ENCODE measurements around the gene ADGRE2. TPM values are rescaled to one million over a fixed set of nuclear protein-coding genes. Genes with fewer than 3 reads are reported as not detected.
"Not testable (repeated sequence)": the region's sequence is repeated elsewhere in the genome, so short reads cannot be mapped to it uniquely, and the experiment has no call there.

The ADGRE2 gene
- total and polyA plus RNA-seq, 7 experiments from 2014 or later: 0.07 to 66.6 (median 0.62) TPM

GRCh38 chr19:14767466-14767971 is 10.8 kb downstream of the ADGRE2 start:
- Mint-ChIP-seq H3K27ac (no peak overlapping the region), H3K36me3 (peaks cover 0 to 3% (median 0%) of the 10 kb centered on the region in 5 donors), H3K4me3 (no peak overlapping the region), H3K27me3 (peaks cover 0 to 63% (median 15%) of the 10 kb centered on the region in 5 donors), H3K4me1 (peaks cover 0 to 2% (median 0%) of the 10 kb centered on the region in 7 donors), H3K9me3 (peaks cover 0 to 5% (median 0%) of the 10 kb centered on the region in 11 donors)
- H3K4me3 ChIP-seq (ENCODE audit: low read length): no peak overlapping the region
- DNase-seq: no peak
- H3K27me3 ChIP-seq (ENCODE audit: control insufficient read depth in 2 of 2, insufficient read depth in 2 of 2, low read length in 2 of 2): no peaks in the 10 kb centered on the region
- ChIA-PET CTCF (no interaction called here), POLR2A (no interaction called here)
- no peak for ATAC-seq
- no peaks in the 10 kb centered on the region for H3K4me1 ChIP-seq (ENCODE audit: control insufficient read depth in 2 of 2, insufficient read depth in 2 of 2, low read length in 2 of 2)
- no peaks in the 10 kb centered on the region for H3K36me3 ChIP-seq (ENCODE audit: control insufficient read depth in 2 of 3, insufficient read depth in 3 of 3, low read length in 3 of 3)
- no peak overlapping the region for H3K27ac ChIP-seq (ENCODE audit: low read depth, low read length)
- no peaks in the 10 kb centered on the region for H3K9me3 ChIP-seq (ENCODE audit: control insufficient read depth in 2 of 3, low read length in 3 of 3)
- intact Hi-C loops (cut with micrococcal nuclease): no loop called here

GRCh38 chr19:14765841-14766240 is 12.5 kb downstream of the ADGRE2 start:
- H3K36me3 Mint-ChIP-seq; POLR2A ChIA-PET; H3K4me3 Mint-ChIP-seq; H3K9me3 ChIP-seq (ENCODE audit: control insufficient read depth in 2 of 3, low read length in 3 of 3); H3K4me3 ChIP-seq (ENCODE audit: low read length); H3K27ac ChIP-seq (ENCODE audit: low read depth, low read length); H3K27ac Mint-ChIP-seq; H3K27me3 ChIP-seq (ENCODE audit: control insufficient read depth in 2 of 2, insufficient read depth in 2 of 2, low read length in 2 of 2); H3K4me1 ChIP-seq (ENCODE audit: control insufficient read depth in 2 of 2, insufficient read depth in 2 of 2, low read length in 2 of 2); intact Hi-C loops (cut with micrococcal nuclease); H3K36me3 ChIP-seq (ENCODE audit: control insufficient read depth in 2 of 3, insufficient read depth in 3 of 3, low read length in 3 of 3); DNase-seq; H3K4me1 Mint-ChIP-seq; H3K9me3 Mint-ChIP-seq: not testable (repeated sequence)
- ATAC-seq: peak; percentile 64
- CTCF ChIA-PET: interaction anchor here (0.5 kb wide), 1 partner anchor 404 kb away, joined by 4 read pairs; no protein-coding TSS in a partner anchor
- H3K27me3 Mint-ChIP-seq: peaks cover 0 to 67% (median 22%) of the 10 kb centered on the region in 5 donors

GRCh38 chr19:14765403-14765802 is 13.0 kb downstream of the ADGRE2 start:
- H3K9me3 ChIP-seq (ENCODE audit: control insufficient read depth in 2 of 3, low read length in 3 of 3); H3K4me1 ChIP-seq (ENCODE audit: control insufficient read depth in 2 of 2, insufficient read depth in 2 of 2, low read length in 2 of 2); H3K4me3 Mint-ChIP-seq; DNase-seq; H3K36me3 Mint-ChIP-seq; H3K4me1 Mint-ChIP-seq; H3K27ac Mint-ChIP-seq; H3K4me3 ChIP-seq (ENCODE audit: low read length); POLR2A ChIA-PET; H3K27ac ChIP-seq (ENCODE audit: low read depth, low read length); H3K27me3 ChIP-seq (ENCODE audit: control insufficient read depth in 2 of 2, insufficient read depth in 2 of 2, low read length in 2 of 2); intact Hi-C loops (cut with micrococcal nuclease); H3K9me3 Mint-ChIP-seq; H3K36me3 ChIP-seq (ENCODE audit: control insufficient read depth in 2 of 3, insufficient read depth in 3 of 3, low read length in 3 of 3): not testable (repeated sequence)
- CTCF ChIA-PET: interaction anchor here (0.5 kb wide), 1 partner anchor 404 kb away, joined by 4 read pairs; no protein-coding TSS in a partner anchor
- peaks cover 0 to 67% (median 26%) of the 10 kb centered on the region in 5 donors for H3K27me3 Mint-ChIP-seq
- ATAC-seq: peak; percentile 66

GRCh38 chr19:14764401-14764800 is 14.0 kb downstream of the ADGRE2 start:
- H3K36me3 ChIP-seq (ENCODE audit: control insufficient read depth in 2 of 3, insufficient read depth in 3 of 3, low read length in 3 of 3): no peaks in the 10 kb centered on the region
- H3K27me3 ChIP-seq (ENCODE audit: control insufficient read depth in 2 of 2, insufficient read depth in 2 of 2, low read length in 2 of 2): no peaks in the 10 kb centered on the region
- H3K4me1 ChIP-seq (ENCODE audit: control insufficient read depth in 2 of 2, insufficient read depth in 2 of 2, low read length in 2 of 2): no peaks in the 10 kb centered on the region
- H3K4me3 ChIP-seq (ENCODE audit: low read length): no peak overlapping the region
- H3K9me3 ChIP-seq (ENCODE audit: control insufficient read depth in 2 of 3, low read length in 3 of 3): no peaks in the 10 kb centered on the region
- POLR2A ChIA-PET: no interaction called here
- Mint-ChIP-seq H3K27ac (no peak overlapping the region), H3K4me1 (no peaks in the 10 kb centered on the region), H3K9me3 (peaks cover 0 to 12% (median 4%) of the 10 kb centered on the region in 11 donors), H3K27me3 (peaks cover 0 to 57% (median 28%) of the 10 kb centered on the region in 5 donors), H3K4me3 (no peak overlapping the region), H3K36me3 (peaks cover 0 to 3% (median 0%) of the 10 kb centered on the region in 5 donors)
- H3K27ac ChIP-seq (ENCODE audit: low read depth, low read length): no peak overlapping the region
- DNase-seq (no peak), ATAC-seq (no peak)
- intact Hi-C loops (cut with micrococcal nuclease): no loop called here
- CTCF ChIA-PET: no interaction called here

- no peaks in the 10 kb centered on the region for H3K27me3 ChIP-seq (ENCODE audit: control insufficient read depth in 2 of 2, insufficient read depth in 2 of 2, low read length in 2 of 2)
- CTCF ChIA-PET: no interaction called here
- Mint-ChIP-seq H3K4me1 (no peaks in the 10 kb centered on the region), H3K36me3 (peaks cover 0 to 3% (median 0%) of the 10 kb centered on the region in 5 donors), H3K9me3 (peaks cover 0 to 12% (median 4%) of the 10 kb centered on the region in 11 donors), H3K27me3 (peaks cover 0 to 50% (median 23%) of the 10 kb centered on the region in 5 donors), H3K4me3 (no peak overlapping the region), H3K27ac (peak overlapping the region in 1 of 9 donors; percentile 65)
- POLR2A ChIA-PET: no interaction called here
- H3K4me1 ChIP-seq (ENCODE audit: control insufficient read depth in 2 of 2, insufficient read depth in 2 of 2, low read length in 2 of 2): no peaks in the 10 kb centered on the region
- H3K36me3 ChIP-seq (ENCODE audit: control insufficient read depth in 2 of 3, insufficient read depth in 3 of 3, low read length in 3 of 3): no peaks in the 10 kb centered on the region
- no peak overlapping the region for H3K27ac ChIP-seq (ENCODE audit: low read depth, low read length)
- intact Hi-C loops (cut with micrococcal nuclease): no loop called here
- H3K4me3 ChIP-seq (ENCODE audit: low read length): no peak overlapping the region
- no peaks in the 10 kb centered on the region for H3K9me3 ChIP-seq (ENCODE audit: control insufficient read depth in 2 of 3, low read length in 3 of 3)
- DNase-seq: no peak
- ATAC-seq: no peak
Measured at GRCh38 chr19:14763497-14764145, 14.7 kb downstream of the ADGRE2 start.

- no peak for DNase-seq
- POLR2A ChIA-PET: interaction anchor here (0.5 kb wide), 1 partner anchor 23 kb away, joined by 3 read pairs; no protein-coding TSS in a partner anchor
- Histone ChIP-seq H3K4me3 (ENCODE audit: low read length) (no peak overlapping the region), H3K27ac (ENCODE audit: low read depth, low read length) (no peak overlapping the region), H3K4me1 (ENCODE audit: control insufficient read depth in 2 of 2, insufficient read depth in 2 of 2, low read length in 2 of 2) (no peaks in the 10 kb centered on the region), H3K36me3 (ENCODE audit: control insufficient read depth in 2 of 3, insufficient read depth in 3 of 3, low read length in 3 of 3) (no peaks in the 10 kb centered on the region), H3K9me3 (ENCODE audit: control insufficient read depth in 2 of 3, low read length in 3 of 3) (no peaks in the 10 kb centered on the region), H3K27me3 (ENCODE audit: control insufficient read depth in 2 of 2, insufficient read depth in 2 of 2, low read length in 2 of 2) (no peaks in the 10 kb centered on the region)
- Mint-ChIP-seq H3K36me3 (peaks cover 0 to 3% (median 0%) of the 10 kb centered on the region in 5 donors), H3K4me1 (no peaks in the 10 kb centered on the region), H3K27me3 (peaks cover 0 to 37% (median 22%) of the 10 kb centered on the region in 5 donors), H3K27ac (no peak overlapping the region), H3K4me3 (no peak overlapping the region), H3K9me3 (peaks cover 0 to 12% (median 4%) of the 10 kb centered on the region in 11 donors)
- CTCF ChIA-PET: interaction anchor here (0.7 kb wide), 1 partner anchor 129 kb away, joined by 3 read pairs; no protein-coding TSS in a partner anchor
- ATAC-seq: no peak
- intact Hi-C loops (cut with micrococcal nuclease): no loop called here
Measured at GRCh38 chr19:14762111-14762510, 16.2 kb downstream of the ADGRE2 start.

- ChIA-PET CTCF (interaction anchor here (0.7 kb wide), 1 partner anchor 130 kb away, joined by 3 read pairs; no protein-coding TSS in a partner anchor), POLR2A (no interaction called here)
- peaks cover 0 to 37% (median 22%) of the 10 kb centered on the region in 5 donors for H3K27me3 Mint-ChIP-seq
- no peak overlapping the region for H3K4me3 Mint-ChIP-seq
- no peaks in the 10 kb centered on the region for H3K4me1 Mint-ChIP-seq
- no peak overlapping the region for H3K27ac ChIP-seq (ENCODE audit: low read depth, low read length)
- no peaks in the 10 kb centered on the region for H3K36me3 ChIP-seq (ENCODE audit: control insufficient read depth in 2 of 3, insufficient read depth in 3 of 3, low read length in 3 of 3)
- H3K9me3 Mint-ChIP-seq: peaks cover 0 to 12% (median 4%) of the 10 kb centered on the region in 11 donors
- H3K27ac Mint-ChIP-seq: no peak overlapping the region
- intact Hi-C loops (cut with micrococcal nuclease): no loop called here
- no peaks in the 10 kb centered on the region for H3K9me3 ChIP-seq (ENCODE audit: control insufficient read depth in 2 of 3, low read length in 3 of 3)
- ATAC-seq (no peak), DNase-seq (no peak)
- peaks cover 0 to 3% (median 0%) of the 10 kb centered on the region in 5 donors for H3K36me3 Mint-ChIP-seq
- H3K4me1 ChIP-seq (ENCODE audit: control insufficient read depth in 2 of 2, insufficient read depth in 2 of 2, low read length in 2 of 2): no peaks in the 10 kb centered on the region
- H3K4me3 ChIP-seq (ENCODE audit: low read length): no peak overlapping the region
- H3K27me3 ChIP-seq (ENCODE audit: control insufficient read depth in 2 of 2, insufficient read depth in 2 of 2, low read length in 2 of 2): no peaks in the 10 kb centered on the region
Measured at GRCh38 chr19:14761607-14762006, 16.8 kb downstream of the ADGRE2 start.

All from naive thymus-derived CD4-positive, alpha-beta T cell (primary cell).